ENCODE results near the gene GDF2. TPM values are rescaled to one million over a fixed set of nuclear protein-coding genes. Genes with fewer than 3 reads are reported as not detected.

GDF2 gene
- polyA plus RNA-seq, result not detected
- long read RNA-seq, donor 1, result 0 reads
- long read RNA-seq, donor 2, result 0 reads
- long read RNA-seq, donor 3, result 0 reads
- long read RNA-seq, donor 4, result 0 reads
- long read RNA-seq, donor 5, result 0 reads
- long read RNA-seq, donor 6, result 0 reads
- long read RNA-seq, donor 7, result 0 reads
- long read RNA-seq, donor 8, result 0 reads
- long read RNA-seq, donor 9, result 0 reads
- long read RNA-seq, donor 10, result 0 reads

DNA sequence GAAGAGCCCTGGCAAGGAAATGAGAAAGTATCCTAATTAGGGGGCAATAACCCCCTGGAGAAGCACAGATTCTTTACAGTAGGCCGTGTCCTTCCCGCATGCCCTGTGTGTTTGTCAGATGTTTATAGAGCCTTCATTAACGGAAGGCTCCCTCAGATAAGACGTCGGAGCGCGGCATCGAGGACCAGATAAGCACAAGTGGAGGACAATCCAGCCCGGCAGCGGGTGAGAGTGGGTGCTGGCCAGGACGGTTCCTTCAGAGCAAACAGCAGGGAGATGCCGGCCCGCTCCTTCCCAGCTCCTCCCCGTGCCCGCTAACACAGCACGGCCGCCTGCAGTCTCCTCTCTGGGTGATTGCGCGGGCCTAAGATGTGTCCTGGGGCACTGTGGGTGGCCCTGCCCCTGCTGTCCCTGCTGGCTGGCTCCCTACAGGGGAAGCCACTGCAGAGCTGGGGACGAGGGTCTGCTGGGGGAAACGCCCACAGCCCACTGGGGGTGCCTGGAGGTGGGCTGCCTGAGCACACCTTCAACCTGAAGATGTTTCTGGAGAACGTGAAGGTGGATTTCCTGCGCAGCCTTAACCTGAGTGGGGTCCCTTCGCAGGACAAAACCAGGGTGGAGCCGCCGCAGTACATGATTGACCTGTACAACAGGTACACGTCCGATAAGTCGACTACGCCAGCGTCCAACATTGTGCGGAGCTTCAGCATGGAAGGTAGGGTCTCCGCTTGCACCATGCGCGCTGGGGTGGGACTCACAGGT is at the start of gene GDF2:
Gene GDF2 (plus strand): TSS at position 155 of the 762 bp plus-strand sequence. CDS start 215 bp downstream, at position 370.
- DNase-seq (no peak), FAIRE-seq (no peak)
- H3K9me3 ChIP-seq (ENCODE audit: control insufficient read depth in 2 of 2, insufficient read depth in 1 of 2, low read depth in 1 of 2, low read length in 1 of 2), result no peaks in the 10 kb centered on the region
- peaks cover 0 to 19% (median 0%) of the 10 kb centered on the region in 3 donors for H3K27me3 ChIP-seq (ENCODE audit: control insufficient read depth in 3 of 3, insufficient read depth in 3 of 3, low read length in 3 of 3)
- 57 to 75% (median 70%) methylated on average over 33 to 35 of the region's 35 CpGs for WGBS, 3 donors
- no peaks in the 10 kb centered on the region for H3K36me3 ChIP-seq (ENCODE audit: control insufficient read depth in 3 of 3, insufficient read depth in 2 of 3, low read depth in 1 of 3, low read length in 3 of 3)
- H3K4me1 ChIP-seq (ENCODE audit: control insufficient read depth in 3 of 3, insufficient read depth in 2 of 3, low read depth in 1 of 3, low read length in 2 of 3), result no peaks in the 10 kb centered on the region
- H3K4me3 ChIP-seq (ENCODE audit: low read depth in 1 of 3, low read length in 3 of 3), result no peak within 1 kb of the TSS
- H3K27ac ChIP-seq (ENCODE audit: low read depth in 1 of 3, low read length in 2 of 3), result no peak within 1 kb of the TSS

DNA sequence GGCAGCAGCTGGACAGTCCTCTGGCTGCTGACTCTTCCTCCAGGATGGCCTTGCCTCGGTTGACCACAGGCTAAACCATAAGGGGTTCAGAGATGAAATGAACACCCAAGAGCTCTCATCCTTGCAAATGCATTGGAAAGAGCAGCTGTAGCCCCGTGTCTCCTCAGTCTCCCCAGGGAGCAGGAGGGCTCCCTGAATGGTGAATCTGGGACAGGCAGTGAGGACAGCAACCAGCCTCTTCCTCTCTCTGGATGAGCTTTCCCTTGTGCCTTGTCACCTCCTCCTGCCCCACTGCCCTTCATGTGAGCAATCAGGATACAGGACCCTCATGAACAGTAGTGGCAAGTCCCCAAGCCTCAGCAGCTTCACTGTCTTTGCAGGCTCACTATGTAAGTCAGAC is 46.2 kb upstream of the GDF2 start:
- Histone ChIP-seq H3K27ac (ENCODE audit: low read depth in 1 of 3, low read length in 2 of 3) (peak overlapping the region in 1 of 3 donors; percentile 42), H3K4me3 (ENCODE audit: low read depth in 1 of 3, low read length in 3 of 3) (no peak overlapping the region), H3K27me3 (ENCODE audit: control insufficient read depth in 3 of 3, insufficient read depth in 3 of 3, low read length in 3 of 3) (no peaks in the 10 kb centered on the region), H3K36me3 (ENCODE audit: control insufficient read depth in 3 of 3, insufficient read depth in 2 of 3, low read depth in 1 of 3, low read length in 3 of 3) (no peaks in the 10 kb centered on the region), H3K4me1 (ENCODE audit: control insufficient read depth in 3 of 3, insufficient read depth in 2 of 3, low read depth in 1 of 3, low read length in 2 of 3) (peaks cover 0 to 15% (median 5%) of the 10 kb centered on the region in 3 donors), H3K9me3 (ENCODE audit: control insufficient read depth in 2 of 2, insufficient read depth in 1 of 2, low read depth in 1 of 2, low read length in 1 of 2) (no peaks in the 10 kb centered on the region)
- WGBS, 3 donors, result 72 to 83% (median 80%) methylated on average over 2 of the region's 2 CpGs
- DNase-seq (no peak), FAIRE-seq (no peak)

DNA sequence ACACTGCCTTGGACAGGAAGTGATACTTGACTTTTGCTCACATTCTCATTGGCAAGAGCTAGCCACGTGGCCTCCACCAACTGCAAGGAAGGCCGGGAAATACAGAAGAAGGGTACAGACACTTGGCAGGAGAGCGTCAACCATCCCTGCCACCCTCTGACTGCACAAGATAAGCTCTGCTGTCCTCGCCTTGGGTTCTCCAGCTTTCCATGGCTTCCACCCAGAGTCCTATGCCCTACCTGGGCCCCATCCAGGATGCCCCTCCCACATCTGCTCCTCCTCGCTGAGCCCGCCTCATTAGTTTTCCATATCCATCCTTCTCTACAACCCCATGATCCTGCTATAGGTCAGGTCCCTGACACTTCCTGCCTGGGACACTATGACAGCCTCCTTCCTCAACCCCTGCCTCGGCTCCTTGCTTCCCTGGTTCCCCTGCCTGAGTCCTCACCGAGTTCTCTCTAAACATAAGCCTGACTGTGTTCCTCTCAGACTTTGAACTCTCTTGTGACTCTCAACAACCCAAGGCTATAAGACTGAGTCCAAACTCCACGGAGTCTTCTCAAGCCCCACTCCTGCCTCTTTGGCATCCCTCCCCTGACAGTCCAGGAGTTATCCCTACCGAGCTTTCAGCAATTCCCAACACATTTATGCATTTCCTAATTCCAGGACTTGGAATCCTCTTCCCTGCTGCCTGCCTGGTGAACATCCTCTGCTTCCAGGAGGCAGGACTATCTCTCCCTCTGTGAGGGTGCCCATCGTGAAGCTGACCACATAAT is 45.5 kb upstream of the GDF2 start:
- H3K4me3 ChIP-seq (ENCODE audit: low read depth in 1 of 3, low read length in 3 of 3), result no peak overlapping the region
- H3K9me3 ChIP-seq (ENCODE audit: control insufficient read depth in 2 of 2, insufficient read depth in 1 of 2, low read depth in 1 of 2, low read length in 1 of 2), result no peaks in the 10 kb centered on the region
- H3K36me3 ChIP-seq (ENCODE audit: control insufficient read depth in 3 of 3, insufficient read depth in 2 of 3, low read depth in 1 of 3, low read length in 3 of 3), result no peaks in the 10 kb centered on the region
- DNase-seq (peak; percentile 71 to 77), FAIRE-seq (no peak)
- H3K27ac ChIP-seq (ENCODE audit: low read depth in 1 of 3, low read length in 2 of 3), result peak overlapping the region in 2 of 3 donors; percentile 42 to 58
- 41 to 67% (median 51%) methylated on average over 11 of the region's 11 CpGs for WGBS, 3 donors
- H3K27me3 ChIP-seq (ENCODE audit: control insufficient read depth in 3 of 3, insufficient read depth in 3 of 3, low read length in 3 of 3), result no peaks in the 10 kb centered on the region
- peaks cover 0 to 15% (median 5%) of the 10 kb centered on the region in 3 donors for H3K4me1 ChIP-seq (ENCODE audit: control insufficient read depth in 3 of 3, insufficient read depth in 2 of 3, low read depth in 1 of 3, low read length in 2 of 3)

GRCh38 chr10:47277352-47278151 is 44.7 kb upstream of the GDF2 start:
- H3K4me3 ChIP-seq (ENCODE audit: low read depth in 1 of 3, low read length in 3 of 3), result no peak overlapping the region
- no peaks in the 10 kb centered on the region for H3K9me3 ChIP-seq (ENCODE audit: control insufficient read depth in 2 of 2, insufficient read depth in 1 of 2, low read depth in 1 of 2, low read length in 1 of 2)
- peak overlapping the region in 2 of 3 donors; percentile 46 to 58 for H3K27ac ChIP-seq (ENCODE audit: low read depth in 1 of 3, low read length in 2 of 3)
- FAIRE-seq (no peak), DNase-seq (peak; percentile 28 to 44)
- H3K4me1 ChIP-seq (ENCODE audit: control insufficient read depth in 3 of 3, insufficient read depth in 2 of 3, low read depth in 1 of 3, low read length in 2 of 3), result peaks cover 0 to 15% (median 5%) of the 10 kb centered on the region in 3 donors
- no peaks in the 10 kb centered on the region for H3K36me3 ChIP-seq (ENCODE audit: control insufficient read depth in 3 of 3, insufficient read depth in 2 of 3, low read depth in 1 of 3, low read length in 3 of 3)
- WGBS, 3 donors, result 19 to 60% (median 25%) methylated on average over 5 to 7 of the region's 7 CpGs
- peaks cover 0 to 2% (median 0%) of the 10 kb centered on the region in 3 donors for H3K27me3 ChIP-seq (ENCODE audit: control insufficient read depth in 3 of 3, insufficient read depth in 3 of 3, low read length in 3 of 3)

GRCh38 chr10:47278152-47278473 is 44.1 kb upstream of the GDF2 start:
- Histone ChIP-seq H3K27ac (ENCODE audit: low read depth in 1 of 3, low read length in 2 of 3) (peak overlapping the region in 1 of 3 donors; percentile 46), H3K9me3 (ENCODE audit: control insufficient read depth in 2 of 2, insufficient read depth in 1 of 2, low read depth in 1 of 2, low read length in 1 of 2) (no peaks in the 10 kb centered on the region), H3K4me3 (ENCODE audit: low read depth in 1 of 3, low read length in 3 of 3) (no peak overlapping the region), H3K27me3 (ENCODE audit: control insufficient read depth in 3 of 3, insufficient read depth in 3 of 3, low read length in 3 of 3) (peaks cover 0 to 2% (median 0%) of the 10 kb centered on the region in 3 donors), H3K36me3 (ENCODE audit: control insufficient read depth in 3 of 3, insufficient read depth in 2 of 3, low read depth in 1 of 3, low read length in 3 of 3) (no peaks in the 10 kb centered on the region), H3K4me1 (ENCODE audit: control insufficient read depth in 3 of 3, insufficient read depth in 2 of 3, low read depth in 1 of 3, low read length in 2 of 3) (peaks cover 0 to 15% (median 5%) of the 10 kb centered on the region in 3 donors)
- DNase-seq (peak; percentile 8 to 37), FAIRE-seq (no peak)
- 18 to 68% (median 50%) methylated on average over 15 of the region's 15 CpGs for WGBS, 3 donors

DNA sequence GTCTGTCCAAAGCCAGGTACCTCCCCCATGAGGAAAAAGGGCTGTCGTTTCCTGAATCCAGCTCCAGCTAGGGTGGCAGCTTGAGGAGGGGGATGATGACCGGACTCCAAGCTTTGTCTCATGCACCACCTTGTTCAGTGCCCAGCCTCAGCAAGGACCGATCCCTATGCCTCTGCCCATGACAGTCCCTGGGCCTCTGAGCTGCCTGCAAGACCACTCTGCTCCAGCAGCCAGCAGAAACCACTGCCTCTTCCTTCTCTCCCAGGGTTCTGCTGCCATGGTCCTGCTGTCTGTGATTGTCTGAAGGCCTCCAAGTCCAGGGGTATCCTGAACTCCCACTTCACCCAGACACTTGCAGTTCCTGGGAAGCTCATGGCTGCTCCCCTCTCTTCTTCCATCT is 43.5 kb upstream of the GDF2 start:
- Histone ChIP-seq H3K4me1 (ENCODE audit: control insufficient read depth in 3 of 3, insufficient read depth in 2 of 3, low read depth in 1 of 3, low read length in 2 of 3) (peaks cover 0 to 15% (median 5%) of the 10 kb centered on the region in 3 donors), H3K9me3 (ENCODE audit: control insufficient read depth in 2 of 2, insufficient read depth in 1 of 2, low read depth in 1 of 2, low read length in 1 of 2) (no peaks in the 10 kb centered on the region), H3K27ac (ENCODE audit: low read depth in 1 of 3, low read length in 2 of 3) (no peak overlapping the region), H3K27me3 (ENCODE audit: control insufficient read depth in 3 of 3, insufficient read depth in 3 of 3, low read length in 3 of 3) (peaks cover 0 to 2% (median 0%) of the 10 kb centered on the region in 3 donors), H3K4me3 (ENCODE audit: low read depth in 1 of 3, low read length in 3 of 3) (no peak overlapping the region), H3K36me3 (ENCODE audit: control insufficient read depth in 3 of 3, insufficient read depth in 2 of 3, low read depth in 1 of 3, low read length in 3 of 3) (no peaks in the 10 kb centered on the region)
- FAIRE-seq (no peak), DNase-seq (no peak)
- WGBS, 3 donors, result 76 to 85% (median 80%) methylated on average over 3 of the region's 3 CpGs

DNA sequence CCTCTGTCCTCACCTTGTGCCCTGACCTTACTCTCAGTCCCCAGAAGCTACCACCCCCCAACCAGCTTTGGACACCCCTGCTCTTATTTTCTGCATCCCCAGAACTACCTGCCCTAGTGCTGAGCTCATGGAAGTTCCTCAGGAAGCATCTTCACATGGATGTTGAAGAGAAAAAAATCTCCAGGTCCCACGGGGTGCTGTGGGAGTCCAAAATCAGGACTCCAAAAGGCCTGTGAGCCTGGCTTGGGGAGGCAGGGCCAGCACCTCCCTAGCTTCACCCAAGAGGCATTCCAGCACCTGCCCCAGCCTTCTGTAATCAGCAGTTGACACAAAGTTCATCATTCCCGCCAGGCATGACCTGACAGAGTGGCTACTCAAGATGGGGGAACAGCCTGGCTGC is 43.0 kb upstream of the GDF2 start:
- no peaks in the 10 kb centered on the region for H3K9me3 ChIP-seq (ENCODE audit: control insufficient read depth in 2 of 2, insufficient read depth in 1 of 2, low read depth in 1 of 2, low read length in 1 of 2)
- DNase-seq (peak in 1 of 2 donors; percentile 7), FAIRE-seq (no peak)
- no peak overlapping the region for H3K27ac ChIP-seq (ENCODE audit: low read depth in 1 of 3, low read length in 2 of 3)
- H3K36me3 ChIP-seq (ENCODE audit: control insufficient read depth in 3 of 3, insufficient read depth in 2 of 3, low read depth in 1 of 3, low read length in 3 of 3), result no peaks in the 10 kb centered on the region
- H3K4me1 ChIP-seq (ENCODE audit: control insufficient read depth in 3 of 3, insufficient read depth in 2 of 3, low read depth in 1 of 3, low read length in 2 of 3), result peaks cover 0 to 15% (median 5%) of the 10 kb centered on the region in 3 donors
- H3K4me3 ChIP-seq (ENCODE audit: low read depth in 1 of 3, low read length in 3 of 3), result no peak overlapping the region
- WGBS, 3 donors, result 57 to 82% (median 77%) methylated on average over 2 of the region's 2 CpGs
- peaks cover 0 to 2% (median 0%) of the 10 kb centered on the region in 3 donors for H3K27me3 ChIP-seq (ENCODE audit: control insufficient read depth in 3 of 3, insufficient read depth in 3 of 3, low read length in 3 of 3)

Data from small intestine (tissue), 16 donors.